ENCODE data around the gene COG4. TPM values are rescaled to one million over a fixed set of nuclear protein-coding genes. Genes with fewer than 3 reads are reported as not detected.

COG4 gene
- polyA plus RNA-seq, 3 donors = 37.6 to 40.6 (median 40.1) TPM

GRCh38 chr16:70570967-70571570, 47.7 kb upstream of the COG4 start:
- Mint-ChIP-seq H3K4me1 (peaks cover 10% of the 10 kb centered on the region), H3K27ac (peak overlapping the region in 3 of 7 donors; percentile 1 to 19 (median 4)), H3K9me3 (no peaks in the 10 kb centered on the region), H3K36me3 (peaks cover 81 to 88% of the 10 kb centered on the region in 2 donors), H3K4me3 (no peak overlapping the region), H3K27me3 (ENCODE audit: low read depth in 3 of 3) (no peaks in the 10 kb centered on the region)
- Histone ChIP-seq H3K4me1 (ENCODE audit: control insufficient read depth in 1 of 2, insufficient read depth in 2 of 2, low read length in 2 of 2) (peaks cover 7% of the 10 kb centered on the region in 2 donors), H3K79me2 (ENCODE audit: insufficient read depth, low read length) (peaks cover 5% of the 10 kb centered on the region), H3K4me3 (replicated peaks in 1 of 3; ENCODE audit: low read depth in 2 of 3, low read length in 3 of 3) (no peak overlapping the region), H3K9ac (ENCODE audit: insufficient read depth, low read length, poor library complexity, severe bottlenecking) (no peak overlapping the region), H3K4me2 (replicated peaks; ENCODE audit: extremely low read depth, low read length, poor library complexity, severe bottlenecking) (no peak overlapping the region), H3K27me3 (ENCODE audit: control insufficient read depth in 2 of 2, insufficient read depth in 2 of 2, low read length in 2 of 2) (no peaks in the 10 kb centered on the region), H3K36me3 (replicated peaks in 1 of 2; ENCODE audit: control insufficient read depth in 1 of 2, insufficient read depth in 2 of 2, low read length in 2 of 2) (peaks cover 77 to 94% of the 10 kb centered on the region in 2 donors), H4K20me1 (ENCODE audit: insufficient read depth, low read length) (peaks cover 38% of the 10 kb centered on the region), H3K9me3 (replicated peaks in 1 of 2; ENCODE audit: control insufficient read depth in 1 of 2, insufficient read depth in 1 of 2, low read length in 2 of 2) (no peaks in the 10 kb centered on the region), H2AFZ (ENCODE audit: insufficient read depth, low read depth, low read length, poor library complexity, severe bottlenecking) (no peak overlapping the region), H3K27ac (ENCODE audit: low read depth in 1 of 2, low read length in 2 of 2) (no peak overlapping the region)
- no peak for DNase-seq
- TF ChIP-seq, protein P1, sequence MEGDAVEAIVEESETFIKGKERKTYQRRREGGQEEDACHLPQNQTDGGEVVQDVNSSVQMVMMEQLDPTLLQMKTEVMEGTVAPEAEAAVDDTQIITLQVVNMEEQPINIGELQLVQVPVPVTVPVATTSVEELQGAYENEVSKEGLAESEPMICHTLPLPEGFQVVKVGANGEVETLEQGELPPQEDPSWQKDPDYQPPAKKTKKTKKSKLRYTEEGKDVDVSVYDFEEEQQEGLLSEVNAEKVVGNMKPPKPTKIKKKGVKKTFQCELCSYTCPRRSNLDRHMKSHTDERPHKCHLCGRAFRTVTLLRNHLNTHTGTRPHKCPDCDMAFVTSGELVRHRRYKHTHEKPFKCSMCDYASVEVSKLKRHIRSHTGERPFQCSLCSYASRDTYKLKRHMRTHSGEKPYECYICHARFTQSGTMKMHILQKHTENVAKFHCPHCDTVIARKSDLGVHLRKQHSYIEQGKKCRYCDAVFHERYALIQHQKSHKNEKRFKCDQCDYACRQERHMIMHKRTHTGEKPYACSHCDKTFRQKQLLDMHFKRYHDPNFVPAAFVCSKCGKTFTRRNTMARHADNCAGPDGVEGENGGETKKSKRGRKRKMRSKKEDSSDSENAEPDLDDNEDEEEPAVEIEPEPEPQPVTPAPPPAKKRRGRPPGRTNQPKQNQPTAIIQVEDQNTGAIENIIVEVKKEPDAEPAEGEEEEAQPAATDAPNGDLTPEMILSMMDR (IDR thresholded peaks at IDR 0.05) = no peak
- intact Hi-C loops (cut with micrococcal nuclease) = no loop called here
- 93% methylated on average over 3 of the region's 10 CpGs for WGBS (ENCODE audit: insufficient coverage)

DNA sequence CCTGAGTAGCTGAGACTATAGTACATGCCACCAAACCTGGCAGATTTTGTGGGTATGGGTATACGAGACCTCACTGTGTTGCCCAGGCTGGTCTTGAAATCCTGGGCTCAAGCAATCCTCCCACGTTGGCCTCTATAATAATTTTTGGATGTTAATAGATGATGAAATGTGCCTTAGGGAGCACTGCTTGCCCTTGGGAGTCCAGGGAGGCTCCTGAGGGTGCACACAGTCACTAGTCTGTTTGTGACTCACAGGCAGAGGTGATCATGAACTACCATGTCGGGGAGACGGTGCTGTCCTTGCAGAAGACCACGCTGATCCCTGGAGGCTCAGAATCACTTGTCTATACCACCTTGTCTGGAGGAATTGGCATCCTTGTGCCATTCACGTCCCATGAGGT, 46.4 kb upstream of the COG4 start:
- WGBS (ENCODE audit: insufficient coverage) = 100% methylated on average over 4 of the region's 6 CpGs
- Mint-ChIP-seq H3K27me3 (ENCODE audit: low read depth in 3 of 3) (no peaks in the 10 kb centered on the region), H3K4me3 (no peak overlapping the region), H3K9me3 (no peaks in the 10 kb centered on the region), H3K4me1 (peaks cover 1% of the 10 kb centered on the region), H3K27ac (no peak overlapping the region), H3K36me3 (peaks cover 93 to 97% of the 10 kb centered on the region in 2 donors)
- no peak overlapping the region for H2AFZ ChIP-seq (ENCODE audit: insufficient read depth, low read depth, low read length, poor library complexity, severe bottlenecking)
- H3K27ac ChIP-seq (ENCODE audit: low read depth in 1 of 2, low read length in 2 of 2) = no peak overlapping the region
- H3K36me3 ChIP-seq (replicated peaks in 1 of 2; ENCODE audit: control insufficient read depth in 1 of 2, insufficient read depth in 2 of 2, low read length in 2 of 2) = peaks cover 89 to 100% of the 10 kb centered on the region in 2 donors
- intact Hi-C loops (cut with micrococcal nuclease) = no loop called here
- H3K4me3 ChIP-seq (replicated peaks in 1 of 3; ENCODE audit: low read depth in 2 of 3, low read length in 3 of 3) = no peak overlapping the region
- H4K20me1 ChIP-seq (ENCODE audit: insufficient read depth, low read length) = peaks cover 47% of the 10 kb centered on the region
- H3K9ac ChIP-seq (ENCODE audit: insufficient read depth, low read length, poor library complexity, severe bottlenecking) = no peak overlapping the region
- no peaks in the 10 kb centered on the region for H3K4me1 ChIP-seq (ENCODE audit: control insufficient read depth in 1 of 2, insufficient read depth in 2 of 2, low read length in 2 of 2)
- no peaks in the 10 kb centered on the region for H3K9me3 ChIP-seq (replicated peaks in 1 of 2; ENCODE audit: control insufficient read depth in 1 of 2, insufficient read depth in 1 of 2, low read length in 2 of 2)
- H3K27me3 ChIP-seq (ENCODE audit: control insufficient read depth in 2 of 2, insufficient read depth in 2 of 2, low read length in 2 of 2) = no peaks in the 10 kb centered on the region
- H3K4me2 ChIP-seq (replicated peaks; ENCODE audit: extremely low read depth, low read length, poor library complexity, severe bottlenecking) = no peak overlapping the region
- TF ChIP-seq, protein P1 (IDR thresholded peaks at IDR 0.05) = no peak
- no peak for DNase-seq
- peaks cover 5% of the 10 kb centered on the region for H3K79me2 ChIP-seq (ENCODE audit: insufficient read depth, low read length)
